HCT116 (cell line): ENCODE data around the gene ADAMTS19. TPM values are rescaled to one million over a fixed set of nuclear protein-coding genes. Genes with fewer than 3 reads are reported as not detected.

ENCODE experiments used
- ATAC-seq: fragments of 200-7000 bp; cut with Tn5 transposase; 2 replicates; pipeline ENCODE4 v1.9.1; 2020; ENCODE audit warnings: mild to moderate bottlenecking, moderate library complexity
- BruUV-seq: library from RNA; stranded (reverse); fragments of 400-500 nt; replicated peaks from 2 replicates; lab custom pipeline; 2021; lab: Mats Ljungman, UMichigan
- CTCF ChIA-PET: fragments of 300-600 bp; sonication (Branson Sonifier 250); formaldehyde crosslinking; loops from one replicate; lab custom pipeline; 2021; ENCODE audit warnings: antibody characterized with exemption; lab: Charles Lee
- POLR2A ChIA-PET: fragments of 300-600, 350-600 bp; sonication (Branson Sonifier 250); formaldehyde crosslinking; loops from one replicate; lab custom pipeline; 2021; ENCODE audit warnings: antibody characterized with exemption; lab: Charles Lee
- RAD21 ChIA-PET, 2 experiments: fragments of 300-600 bp; sonication (Branson Sonifier 250); formaldehyde crosslinking; loops; one replicate each; lab custom pipeline; 2023; ENCODE audit warnings: low total read pairs in 2 of 2; ENCODE audit not compliant: uncharacterized antibody in 2 of 2, unreplicated experiment in 2 of 2, low non-redundant PET in 1 of 2; lab: Charles Lee
- DNase-seq: peaks from one replicate; pipeline ENCODE4 v3.0.0-alpha.2; 2010; ENCODE audit warnings: low read depth, low spot score
- H2AFZ ChIP-seq: fragments of 200-600 bp; shearing (Covaris generic), sonication (generic); 2 replicates; pipeline ENCODE4 v1.6.1; 2017; ENCODE audit warnings: low read depth, mixed run types, mixed read lengths, antibody characterized with exemption, low read length; ENCODE audit not compliant: poor library complexity, severe bottlenecking
- H3K27ac ChIP-seq: 2 replicates; pipeline ENCODE4 v1.5.1; 2012; ENCODE audit warnings: low read depth, low read length
- H3K27me3 ChIP-seq: fragments of 200-600 bp; sonication (generic); 2 replicates; pipeline ENCODE4 v1.6.1; 2016; ENCODE audit warnings: mixed run types, low read length, mixed read lengths; ENCODE audit not compliant: insufficient read depth
- H3K36me3 ChIP-seq, 2 experiments: fragments of 200-500 bp in 1 of 2; fragments of 200-600 bp in 1 of 2; sonication (Bioruptor generic) in 1 of 2; sonication (generic) in 1 of 2; 2 replicates each; pipeline versions ENCODE4 v1.5.1 to v1.6.1; 2014 to 2016; ENCODE audit warnings: low read length in 2 of 2, inconsistent platforms in 1 of 2, mixed read lengths in 1 of 2, mixed run types in 1 of 2; ENCODE audit not compliant: insufficient read depth in 2 of 2, control insufficient read depth in 1 of 2
- H3K4me1 ChIP-seq, 2 experiments: fragments of 200-600 bp in 1 of 2; sonication (generic) in 1 of 2; 2 replicates each; pipeline versions ENCODE4 v1.5.1 to v1.6.1; 2012 to 2017; ENCODE audit warnings: low read length in 2 of 2, inconsistent platforms in 1 of 2, mild to moderate bottlenecking in 1 of 2, mixed read lengths in 1 of 2, mixed run types in 1 of 2, moderate library complexity in 1 of 2; ENCODE audit not compliant: insufficient read depth in 2 of 2, control insufficient read depth in 1 of 2
- H3K4me2 ChIP-seq: fragments of 200-600 bp; sonication (generic); 2 replicates; pipeline ENCODE4 v1.6.1; 2017; ENCODE audit warnings: mixed run types, low read length, mixed read lengths
- H3K4me3 ChIP-seq, 2 experiments: fragments of 200-600 bp in 1 of 2; sonication (generic) in 1 of 2; replicated peaks in 1 of 2; 2 replicates each; pipeline ENCODE4 v1.5.1; 2011 to 2016; ENCODE audit warnings: low read length in 2 of 2, control low read depth in 1 of 2, low read depth in 1 of 2, mild to moderate bottlenecking in 1 of 2, mixed read lengths in 1 of 2, mixed run types in 1 of 2
- H3K79me2 ChIP-seq: fragments of 200-600 bp; sonication (generic); 2 replicates; pipeline ENCODE4 v1.6.1; 2017; ENCODE audit warnings: mild to moderate bottlenecking, mixed run types, low read length, moderate library complexity, mixed read lengths; ENCODE audit not compliant: insufficient read depth
- H3K9ac ChIP-seq: fragments of 200-600 bp; sonication (generic); 2 replicates; pipeline ENCODE4 v1.6.1; 2016; ENCODE audit warnings: low read length, mixed read lengths
- H3K9me2 ChIP-seq: fragments of 200-600 bp; sonication (generic), shearing (Covaris generic); 2 replicates; pipeline ENCODE4 v1.6.1; 2017; ENCODE audit warnings: mixed run types, mild to moderate bottlenecking, moderate library complexity; ENCODE audit not compliant: insufficient read depth
- H3K9me3 ChIP-seq, 2 experiments: fragments of 200-500 bp in 1 of 2; fragments of 200-600 bp in 1 of 2; sonication (Bioruptor generic) in 1 of 2; sonication (generic) in 1 of 2; 2 replicates each; pipeline ENCODE4 v1.6.1; 2014 to 2017; ENCODE audit warnings: low read length in 2 of 2, mixed read lengths in 2 of 2, inconsistent platforms in 1 of 2, low read depth in 1 of 2, mild to moderate bottlenecking in 1 of 2, mixed run types in 1 of 2, moderate library complexity in 1 of 2; ENCODE audit not compliant: control insufficient read depth in 1 of 2, insufficient read depth in 1 of 2
- H4K20me1 ChIP-seq: fragments of 200-600 bp; sonication (generic), shearing (Covaris generic); 2 replicates; pipeline ENCODE4 v1.6.1; 2017; ENCODE audit warnings: mixed run types, mild to moderate bottlenecking, moderate library complexity; ENCODE audit not compliant: insufficient read depth
- CTCF ChIP-seq, 3 experiments: fragments of 200-600 bp in 1 of 3; sonication (generic) in 1 of 3; IDR thresholded peaks in 2 of 3; conservative IDR thresholded peaks in 1 of 3; 2 replicates each; pipeline ENCODE4 v1.5.1; 2012 to 2017; ENCODE audit warnings: low read depth in 2 of 3, low read length in 2 of 3, antibody characterized with exemption in 1 of 3, borderline replicate concordance in 1 of 3, control low read depth in 1 of 3, mild to moderate bottlenecking in 1 of 3, mixed read lengths in 1 of 3, mixed run types in 1 of 3, moderate library complexity in 1 of 3; ENCODE audit not compliant: insufficient read depth in 1 of 3
- EGR1 ChIP-seq: IDR thresholded peaks from 2 replicates; pipeline ENCODE4 v1.6.1; 2012; ENCODE audit warnings: low read depth
- EZH2phosphoT487 ChIP-seq: fragments of 200-600 bp; IDR thresholded peaks from 2 replicates; pipeline ENCODE4 v1.6.1; 2018; ENCODE audit warnings: antibody characterized with exemption, borderline replicate concordance
- MAX ChIP-seq: IDR thresholded peaks from 2 replicates; pipeline ENCODE4 v1.6.1; 2012
- POLR2A ChIP-seq: IDR thresholded peaks from 2 replicates; pipeline ENCODE4 v1.7.0; 2011; ENCODE audit warnings: borderline replicate concordance; ENCODE audit not compliant: insufficient read depth, insufficient read length; ENCODE audit errors: extremely low read depth
- POLR2AphosphoS5 ChIP-seq: IDR thresholded peaks from 2 replicates; pipeline ENCODE4 v1.6.1; 2011; ENCODE audit warnings: mild to moderate bottlenecking, low read depth, low read length, moderate library complexity
- RAD21 ChIP-seq: IDR thresholded peaks from 2 replicates; pipeline ENCODE4 v1.6.1; 2012; ENCODE audit warnings: low read depth, mild to moderate bottlenecking
- SIN3A ChIP-seq: IDR thresholded peaks from 2 replicates; pipeline ENCODE4 v1.6.1; 2012; ENCODE audit warnings: low read depth
- SRF ChIP-seq: IDR thresholded peaks from 2 replicates; pipeline ENCODE4 v1.6.1; 2012; ENCODE audit warnings: low read depth
- YY1 ChIP-seq: IDR thresholded peaks from 2 replicates; pipeline ENCODE4 v1.6.1; 2011; ENCODE audit warnings: low read length, low read depth, moderate library complexity, mild to moderate bottlenecking; ENCODE audit not compliant: insufficient replicate concordance; ENCODE audit errors: extremely low read depth
- ZNF274 ChIP-seq: fragments of 200-500 bp; sonication (Bioruptor generic); IDR thresholded peaks from 2 replicates; pipeline ENCODE4 v1.6.1; 2014; ENCODE audit warnings: mild to moderate bottlenecking, low read depth, low read length, inconsistent platforms
- intact Hi-C: fragments of 100-400 bp; cut with micrococcal nuclease; formaldehyde crosslinking; loops from 2 replicates; pipeline ENCODE4 v1.10.0; 2022
- total RNA-seq: library from RNA; stranded (reverse); gene quantifications from one replicate; pipeline ENCODE4 v1.2.1, GENCODE V29; 2021; ENCODE audit not compliant: unreplicated experiment

Gene ADAMTS19
- total RNA-seq, 1 experiment from 2014 or later, result not detected

- ChIA-PET CTCF (interaction anchor here (1.6 to 1.9 kb wide), 4 partner anchors 86 to 593 kb away, joined by 5 to 15 read pairs (median 11); no protein-coding TSS in a partner anchor), RAD21 (no interaction called here), POLR2A (no interaction called here)
- H3K9ac ChIP-seq, result no peak overlapping the region
- TF ChIP-seq YY1, result no peak
- TF ChIP-seq EZH2phosphoT487, result no peak
- no peak for TF ChIP-seq RAD21
- no peak for TF ChIP-seq POLR2AphosphoS5
- no peak for TF ChIP-seq ZNF274
- no peak for TF ChIP-seq MAX
- TF ChIP-seq POLR2A, result no peak
- TF ChIP-seq EGR1, result no peak
- TF ChIP-seq CTCF (IDR thresholded peaks at IDR 0.05 in 2 of 3, conservative IDR thresholded peaks at IDR 0.05 in 1 of 3; ENCODE audit: borderline replicate concordance in 1 of 3, insufficient read depth in 1 of 3, low read depth in 2 of 3, low read length in 2 of 3), result no peak
- no peak for TF ChIP-seq SRF
- TF ChIP-seq SIN3A, result no peak
- no peak overlapping the region for H3K4me2 ChIP-seq
- ATAC-seq (no peak), DNase-seq (no peak)
- no peaks in the 10 kb centered on the region; a peak in 1 of 4 replicates for H3K4me1 ChIP-seq
- H3K27me3 ChIP-seq, result no peaks in the 10 kb centered on the region
- no peaks in the 10 kb centered on the region for H3K36me3 ChIP-seq
- no peaks in the 10 kb centered on the region for H3K9me3 ChIP-seq
- H3K79me2 ChIP-seq, result no peaks in the 10 kb centered on the region
- no peak overlapping the region for H3K27ac ChIP-seq
- no TSS peak for BruUV-seq
- H3K4me3 ChIP-seq, result no peak overlapping the region
- intact Hi-C loops, result loop anchor here (5.0 kb wide), 4 partner anchors 104 to 1554 kb away; no protein-coding TSS in a partner anchor
- H3K9me2 ChIP-seq, result no peaks in the 10 kb centered on the region
- H2AFZ ChIP-seq, result peak overlapping the region; percentile 85
- H4K20me1 ChIP-seq, result no peaks in the 10 kb centered on the region
Measured at GRCh38 chr5:129766798-129767197, 306.7 kb downstream of the ADAMTS19 start.
